ENCODE results near the gene MGAT4A.

GRCh38 chr2:98683728-98684127, 47.2 kb downstream of the MGAT4A start:
- TF ChIP-seq CTCF (conservative IDR thresholded peaks at IDR 0.05) (no peak), ZFX (IDR thresholded peaks at IDR 0.05) (no peak)
